Fibroblast of skin of scalp (primary cell): ENCODE data around the gene IPP.
"Not testable (repeated sequence)": the region's sequence is repeated elsewhere in the genome, so short reads cannot be mapped to it uniquely, and the experiment has no call there.

ENCODE experiments used
- DNase-seq: peaks from one replicate; pipeline ENCODE4 v3.0.0-alpha.2; 2013

The IPP gene

DNA sequence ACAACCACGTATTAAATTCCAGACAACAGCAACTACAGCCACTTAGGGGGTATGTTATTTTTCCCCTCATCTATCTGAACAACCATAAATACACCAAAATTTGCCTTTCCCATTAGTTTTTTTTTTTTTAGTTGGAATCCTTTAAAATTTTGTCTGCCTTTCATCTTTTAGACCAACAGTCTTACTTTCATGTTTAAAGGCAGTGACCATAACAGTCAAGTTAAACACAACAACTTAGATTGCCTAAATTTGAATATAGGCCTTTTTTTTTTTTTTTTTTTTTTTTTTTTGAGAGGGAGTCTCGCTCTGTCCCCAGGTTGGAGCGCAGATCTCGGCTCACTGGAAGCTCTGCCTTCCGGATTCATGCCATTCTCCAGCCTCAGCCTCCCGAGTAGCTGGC, 67.5 kb downstream of the IPP start:
- no peak for DNase-seq

- no peak for DNase-seq
These were observed 71.3 kb downstream of the IPP start for GRCh38 chr1:45679123-45679522.

DNA sequence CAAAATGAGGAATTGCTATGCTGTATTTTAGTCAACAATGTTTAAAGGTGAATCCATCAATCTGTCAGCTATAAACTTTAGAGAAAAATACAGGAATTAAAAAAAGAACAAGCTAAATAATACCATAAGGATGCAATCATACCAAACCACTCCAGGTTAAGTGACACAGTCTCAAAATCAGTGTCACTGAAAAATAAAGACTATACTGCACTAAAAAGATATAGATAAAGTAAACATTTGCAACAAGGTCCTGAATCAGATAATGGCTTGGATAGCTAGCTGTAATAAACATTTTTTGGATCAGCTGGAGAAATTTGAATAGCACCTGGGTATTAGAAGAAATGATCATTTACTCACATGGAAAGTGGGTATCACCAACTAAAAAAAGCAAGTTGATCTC, 72.0 kb downstream of the IPP start:
- no peak for DNase-seq

- DNase-seq: no peak
These were observed 72.7 kb downstream of the IPP start for GRCh38 chr1:45677751-45678245.

GRCh38 chr1:45676553-45676952, 73.9 kb downstream of the IPP start:
- not testable (repeated sequence) for DNase-seq

GRCh38 chr1:45674478-45674877, 76.0 kb downstream of the IPP start:
- no peak for DNase-seq

GRCh38 chr1:45673956-45674355, 76.5 kb downstream of the IPP start:
- DNase-seq: peak; percentile 62

- peak; percentile 53 for DNase-seq
These were observed 80.4 kb downstream of the IPP start for GRCh38 chr1:45669859-45670655.

DNA sequence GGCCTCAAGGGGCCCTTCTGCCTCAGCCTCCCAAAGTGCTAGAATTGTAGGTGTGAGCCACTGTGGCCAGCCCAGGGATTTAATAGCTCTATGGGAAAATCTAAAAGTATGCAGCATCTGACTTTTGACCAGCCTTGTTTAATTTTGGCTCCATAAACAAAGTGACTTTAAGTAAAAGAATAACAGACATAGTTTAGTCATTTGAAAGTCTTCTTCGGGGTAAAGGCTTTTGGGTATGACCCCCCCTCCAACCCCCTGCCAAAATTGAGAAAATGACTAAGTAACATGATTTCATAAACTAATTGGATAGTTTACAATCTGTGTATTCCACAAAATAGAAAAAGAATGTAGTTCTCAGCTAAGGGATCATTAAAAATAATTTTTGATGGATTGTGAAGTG, 81.1 kb downstream of the IPP start:
- DNase-seq: peak; percentile 60

GRCh38 chr1:45668526-45668925, 81.9 kb downstream of the IPP start:
- DNase-seq: no peak

- no peak for DNase-seq
These were observed 82.9 kb downstream of the IPP start for GRCh38 chr1:45667321-45668111.

- DNase-seq: no peak
These were observed 83.6 kb downstream of the IPP start for GRCh38 chr1:45666836-45667235.

- DNase-seq: no peak
These were observed 90.1 kb downstream of the IPP start for GRCh38 chr1:45660336-45660735.

- no peak for DNase-seq
These were observed 91.2 kb downstream of the IPP start for GRCh38 chr1:45659222-45659621.

DNA sequence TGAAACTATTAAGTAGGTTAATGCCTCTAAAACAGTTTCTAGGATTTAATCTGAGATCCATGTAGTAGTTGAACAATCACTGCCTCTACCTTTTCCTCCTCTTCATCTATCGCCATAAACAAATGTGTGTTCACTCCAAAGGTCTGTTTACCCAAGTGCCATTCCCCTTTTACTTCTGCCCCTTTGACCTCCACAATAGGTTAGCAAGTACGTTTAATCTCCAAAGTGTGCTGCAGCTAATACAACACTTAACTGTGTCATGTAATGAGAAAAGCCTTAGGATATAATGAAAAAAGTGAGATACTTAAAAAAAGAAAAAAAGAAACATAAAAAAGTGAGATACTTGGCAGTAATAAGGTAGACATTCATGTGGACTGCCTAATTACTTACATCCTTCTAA, 92.3 kb downstream of the IPP start:
- DNase-seq: no peak

GRCh38 chr1:45656573-45657226, 93.8 kb downstream of the IPP start:
- DNase-seq: no peak

DNA sequence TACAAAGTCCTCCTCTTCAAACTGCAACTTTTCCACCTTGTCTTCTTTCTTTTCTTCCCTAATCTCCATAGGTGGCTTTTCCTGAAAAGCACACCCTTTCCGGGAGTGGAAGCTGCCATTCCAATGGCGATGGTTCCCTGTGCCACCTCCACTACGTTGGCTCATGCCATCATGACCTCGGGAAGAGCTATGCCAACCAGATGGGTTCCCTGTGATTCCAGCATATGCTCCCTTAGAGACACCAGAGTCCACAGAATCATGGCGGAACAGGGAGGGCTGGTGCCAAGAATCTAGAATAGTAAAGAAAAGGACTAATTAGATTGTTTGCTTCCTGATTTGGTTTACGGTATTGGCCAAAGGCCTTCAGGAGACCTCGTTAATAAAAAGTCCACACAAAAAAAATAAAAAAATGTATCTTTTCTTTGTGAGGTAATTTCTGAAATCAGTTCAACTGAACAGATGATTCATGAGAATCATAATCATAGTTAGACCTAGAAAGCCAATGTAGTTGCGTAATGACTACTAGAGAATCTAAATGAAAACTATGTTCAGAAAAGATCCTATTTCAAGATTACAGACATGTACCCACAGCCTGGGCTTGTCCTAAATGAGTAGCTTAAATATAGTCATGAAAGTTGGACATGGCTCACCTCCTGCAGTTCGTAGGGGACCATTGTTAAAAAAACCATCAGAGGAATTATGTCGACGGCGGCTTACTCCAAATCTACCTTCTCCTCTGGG, 95.7 kb downstream of the IPP start:
- DNase-seq: no peak
